ENCODE measurements around the gene LYL1. TPM values are rescaled to one million over a fixed set of nuclear protein-coding genes. Genes with fewer than 3 reads are reported as not detected.
A peak's percentile ranks its signal among the peaks of the same experiment; 100 is the strongest.

The LYL1 gene
- total and polyA plus RNA-seq, 9 of the 15 experiments (the other 6 are each of a cell fraction or from before 2014, with no cell fraction given) = 1.3 to 266 (median 34.0) TPM

DNA sequence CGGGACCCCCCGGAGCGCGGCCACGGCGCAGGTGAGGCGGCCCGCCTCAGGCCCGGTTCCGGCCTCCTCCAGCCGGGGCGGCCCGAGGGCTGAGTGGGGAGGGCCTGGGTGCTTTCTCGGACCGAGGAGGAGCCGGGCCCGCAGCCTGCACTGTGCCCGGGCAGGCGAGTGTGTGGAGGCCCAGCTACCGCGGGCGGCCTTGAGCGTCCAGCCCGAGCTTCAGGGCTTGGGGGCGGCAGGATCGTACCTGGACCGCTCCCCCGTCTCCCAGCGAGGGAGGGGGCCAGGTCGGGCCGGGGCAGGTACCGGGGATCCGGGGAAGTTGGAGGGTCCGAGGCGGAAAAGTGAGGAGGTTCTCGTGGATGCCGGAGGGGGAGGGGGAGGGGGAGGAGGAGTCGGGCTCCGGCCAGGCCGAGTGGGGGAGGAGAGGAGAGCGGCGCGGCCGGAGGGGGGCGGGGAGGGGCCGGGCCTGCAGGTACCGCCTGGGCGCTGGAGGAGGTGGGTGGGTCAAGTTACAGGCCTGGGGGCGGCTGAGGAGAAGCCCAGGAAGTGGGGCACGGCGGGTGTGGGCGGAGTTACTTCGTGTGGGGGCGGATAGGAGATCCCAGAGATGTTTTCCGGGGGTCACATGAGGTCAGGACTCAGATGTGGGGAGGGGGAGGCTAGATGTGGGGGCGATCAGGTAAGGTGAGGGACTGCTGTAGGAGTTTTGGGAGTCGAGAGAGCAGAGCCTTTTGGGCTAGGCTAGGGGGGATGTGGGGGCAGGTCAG is 16.0 kb upstream of the LYL1 start (continued):
- peak; percentile 69; the same call in 1 of the 2 replicates for TF ChIP-seq BRD4 (IDR thresholded peaks at IDR 0.05)
- TF ChIP-seq SNIP1 (IDR thresholded peaks at IDR 0.05; ENCODE audit: low read depth) = no peak
- TF ChIP-seq NCOA2 (IDR thresholded peaks at IDR 0.05; ENCODE audit: partially characterized antibody in 2 of 2) = no peak
- TF ChIP-seq ZNF224 (CRISPR knock-in tag; IDR thresholded peaks at IDR 0.05) = no peak
- TF ChIP-seq SMARCB1 (IDR thresholded peaks at IDR 0.05; ENCODE audit: insufficient read length, low read depth) = no peak
- TF ChIP-seq, protein P1, sequence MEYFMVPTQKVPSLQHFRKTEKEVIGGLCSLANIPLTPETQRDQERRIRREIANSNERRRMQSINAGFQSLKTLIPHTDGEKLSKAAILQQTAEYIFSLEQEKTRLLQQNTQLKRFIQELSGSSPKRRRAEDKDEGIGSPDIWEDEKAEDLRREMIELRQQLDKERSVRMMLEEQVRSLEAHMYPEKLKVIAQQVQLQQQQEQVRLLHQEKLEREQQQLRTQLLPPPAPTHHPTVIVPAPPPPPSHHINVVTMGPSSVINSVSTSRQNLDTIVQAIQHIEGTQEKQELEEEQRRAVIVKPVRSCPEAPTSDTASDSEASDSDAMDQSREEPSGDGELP (CRISPR knock-in tag; IDR thresholded peaks at IDR 0.05; ENCODE audit: borderline replicate concordance) = peak; percentile 55; the same call in 1 of the 2 replicates
- no peak for TF ChIP-seq TSC22D4 (tag; IDR thresholded peaks at IDR 0.05)
- TF ChIP-seq HDAC1 (IDR thresholded peaks at IDR 0.05) = 0 out of 4 replicates have a peak, but pooled peaks of 1 of the 2 experiments have one; percentile 48
- TF ChIP-seq ZNF316 (IDR thresholded peaks at IDR 0.05) = no peak
- no peak for TF ChIP-seq RBM25 (IDR thresholded peaks at IDR 0.05; ENCODE audit: low read depth, low read length, severe bottlenecking)
- 0 out of 2 replicates have a peak, but pooled peaks have one; percentile 1 for TF ChIP-seq GABPA (tag; conservative IDR thresholded peaks at IDR 0.05; ENCODE audit: low read depth)
- TF ChIP-seq RBBP5 (IDR thresholded peaks at IDR 0.05; ENCODE audit: borderline replicate concordance, insufficient read depth, low read length, poor library complexity, severe bottlenecking) = peak; percentile 76
- TF ChIP-seq KDM5B (IDR thresholded peaks at IDR 0.05; ENCODE audit: insufficient replicate concordance, low read depth, low read length) = no peak

All from K562 (cell line).